K562 (cell line): ENCODE results near the gene PGAP3. TPM values are rescaled to one million over a fixed set of nuclear protein-coding genes. Genes with fewer than 3 reads are reported as not detected.

ENCODE experiments used
- HIVEP1 ChIP-seq: fragments of 250-450 bp; sonication (Bioruptor Pico); IDR thresholded peaks from 2 replicates; pipeline ENCODE4 v1.4.0; 2020; ENCODE audit warnings: mild to moderate bottlenecking
- MCM2 ChIP-seq: fragments of 450-650 bp; IDR thresholded peaks from 2 replicates; pipeline ENCODE4 v1.6.1; 2017; ENCODE audit warnings: low read depth, mild to moderate bottlenecking
- MLX ChIP-seq, 2 experiments: fragments of 450-650 bp in 1 of 2; sonication (generic) in 1 of 2; formaldehyde crosslinking; conservative IDR thresholded peaks; 2 replicates each; pipeline versions ENCODE4 v1.4.0 to v1.8.1; 2020 to 2022; ENCODE audit warnings: mild to moderate bottlenecking in 1 of 2, missing genetic modification reagents in 1 of 2
- MYC ChIP-seq, 2 experiments: fragments of 250-450 bp in 1 of 2; sonication (Bioruptor Pico) in 1 of 2; IDR thresholded peaks; 2 replicates each; pipeline versions ENCODE4 v1.5.1 to v1.6.1; 2012 to 2021; ENCODE audit warnings: low read depth in 2 of 2, borderline replicate concordance in 1 of 2, improper control_type of control experiment in 1 of 2, low read length in 1 of 2, mild to moderate bottlenecking in 1 of 2, moderate library complexity in 1 of 2
- TCF7 ChIP-seq: sonication (generic); IDR thresholded peaks from 2 replicates; pipeline ENCODE4 v1.6.1; 2016; ENCODE audit warnings: antibody characterized with exemption, borderline replicate concordance
- ZBTB33 ChIP-seq: sonication (generic); formaldehyde crosslinking; IDR thresholded peaks from 2 replicates; pipeline ENCODE4 v1.8.1; 2023; ENCODE audit warnings: mild to moderate bottlenecking, missing genetic modification reagents
- ZBTB40 ChIP-seq, 2 experiments: fragments of 450-650 bp in 1 of 2; sonication (generic) in 1 of 2; formaldehyde crosslinking in 1 of 2; IDR thresholded peaks; 2 replicates each; pipeline versions ENCODE4 v1.7.1 to v1.9.0; 2016 to 2022; ENCODE audit warnings: inconsistent platforms in 1 of 2, mild to moderate bottlenecking in 1 of 2, missing genetic modification reagents in 1 of 2
- polyA plus RNA-seq, 8 experiments: library from polyadenylated mRNA; depleted of rRNA in 4 of 8; stranded (reverse) in 5 of 8; unstranded in 3 of 8; fragments of >200 nt; fragmentation: Nextera tagmentation in 2 of 8; fragmentation: Illumina TruSeq in 1 of 8; extraction: Ambion mirVana in 2 of 8; extraction: Trizol in 1 of 8; gene quantifications; 2 replicates each; pipeline versions ENCODE4 v1.2.1 to v1.2.3, GENCODE V29; 2011 to 2014; ENCODE audit warnings: inconsistent platforms in 1 of 8, missing spikeins in 1 of 8
- total RNA-seq, 7 experiments: library from RNA; depleted of rRNA in 6 of 7; stranded (reverse); fragments of >200 nt in 6 of 7; fragmentation: Illumina TruSeq in 2 of 7; extraction: Trizol in 2 of 7; gene quantifications; 2 replicates each; pipeline versions ENCODE4 v1.2.1 to v1.2.3, GENCODE V29; 2011 to 2021; ENCODE audit warnings: low replicate concordance in 1 of 7

Gene PGAP3
- total and polyA plus RNA-seq, 9 of the 15 experiments (the other 6 are each of a cell fraction or from before 2014, with no cell fraction given): 0.38 to 9.4 (median 4.5) TPM

GRCh38 chr17:39636927-39637736 lies 50.7 kb downstream of the PGAP3 start, which contains the start of gene STARD3 (continued):
- TF ChIP-seq ZBTB40 (IDR thresholded peaks at IDR 0.05) (peak; percentile 98), ZBTB40 (CRISPR knock-in tag; IDR thresholded peaks at IDR 0.05) (no peak), MLX (CRISPR knock-in tag; conservative IDR thresholded peaks at IDR 0.05) (no peak), ZBTB33 (CRISPR knock-in tag) (no peak), TCF7 (peak; percentile 76; the same call in 1 of the 2 replicates), MCM2 (no peak), HIVEP1 (no peak), MYC (IDR thresholded peaks at IDR 0.05; ENCODE audit: low read depth, low read length) (peak; percentile 65; the same call in 1 of the 2 replicates), MYC (CRISPR knock-in tag; IDR thresholded peaks at IDR 0.05; ENCODE audit: borderline replicate concordance, low read depth) (no peak; the same call in 1 of the 2 replicates)
